ENCODE measurements around the gene EMC7.

EMC7 gene

GRCh38 chr15:34038871-34039789 lies 62.5 kb downstream of the EMC7 start, which contains the start of gene AVEN:
TSS of gene AVEN (minus strand) at chr15:34039204. CDS start at chr15:34039046, 158 bp downstream.
- no peak for DNase-seq (ENCODE audit: low read depth, low spot score)

GRCh38 chr15:34038023-34038870 lies 63.4 kb downstream of the EMC7 start:
- DNase-seq (ENCODE audit: low read depth, low spot score): peak; percentile 17
